HG03565 (cell line): ENCODE data around the gene VSIR.

ENCODE experiments used
- ATAC-seq: cut with Tn5 transposase; IDR thresholded peaks from one replicate; pipeline ENCODE4 v1.9.1; 2021; ENCODE audit warnings: mild to moderate bottlenecking, moderate library complexity; ENCODE audit not compliant: unreplicated experiment

VSIR gene

GRCh38 chr10:71698737-71699136 is 74.6 kb downstream of the VSIR start:
- no peak for ATAC-seq

- ATAC-seq: no peak
Observed at GRCh38 chr10:71697938-71698709, 75.2 kb downstream of the VSIR start.
